Fibroblast of peridontal ligament (primary cell): ENCODE measurements around the gene PTPN4.

Experiments used
- DNase-seq: peaks from one replicate; pipeline ENCODE4 v3.0.0-alpha.2; 2010; ENCODE audit errors: extremely low read depth

Gene PTPN4

GRCh38 chr2:119759451-119760236 is at the start of gene PTPN4:
PTPN4 (plus strand) TSS chr2:119759922; CDS start chr2:119809854, 49,932 bp downstream.
- DNase-seq, result peak; percentile 96

GRCh38 chr2:119710281-119710680 is 49.4 kb upstream of the PTPN4 start:
- DNase-seq, result no peak

- no peak for DNase-seq
Measured at GRCh38 chr2:119711352-119711751, 48.4 kb upstream of the PTPN4 start.

GRCh38 chr2:119712571-119712970 is 47.2 kb upstream of the PTPN4 start:
- DNase-seq, result no peak

GRCh38 chr2:119713819-119714490 is 45.8 kb upstream of the PTPN4 start:
- peak; percentile 15 for DNase-seq

- no peak for DNase-seq
Measured at GRCh38 chr2:119715409-119716283, 44.1 kb upstream of the PTPN4 start.

GRCh38 chr2:119716284-119716672 is 43.4 kb upstream of the PTPN4 start:
- no peak for DNase-seq

GRCh38 chr2:119718501-119719260 is 41.0 kb upstream of the PTPN4 start:
- no peak for DNase-seq

GRCh38 chr2:119719261-119719627 is 40.5 kb upstream of the PTPN4 start:
- DNase-seq, result no peak

- DNase-seq, result no peak
Measured at GRCh38 chr2:119721043-119721442, 38.7 kb upstream of the PTPN4 start.

- no peak for DNase-seq
Measured at GRCh38 chr2:119721462-119721861, 38.3 kb upstream of the PTPN4 start.

GRCh38 chr2:119721904-119722303 is 37.8 kb upstream of the PTPN4 start:
- no peak for DNase-seq

GRCh38 chr2:119723186-119723585 is 36.5 kb upstream of the PTPN4 start:
- no peak for DNase-seq

- peak; percentile 5 for DNase-seq
Measured at GRCh38 chr2:119723784-119724467, 35.8 kb upstream of the PTPN4 start.

GRCh38 chr2:119724656-119725485 is 34.9 kb upstream of the PTPN4 start:
- no peak for DNase-seq

GRCh38 chr2:119727493-119727892 is 32.2 kb upstream of the PTPN4 start:
- no peak for DNase-seq

GRCh38 chr2:119728421-119728820 is 31.3 kb upstream of the PTPN4 start:
- no peak for DNase-seq

GRCh38 chr2:119730671-119731177 is 29.0 kb upstream of the PTPN4 start:
- no peak for DNase-seq

GRCh38 chr2:119731983-119732382 is 27.7 kb upstream of the PTPN4 start:
- no peak for DNase-seq

- peak; percentile 19 for DNase-seq
Measured at GRCh38 chr2:119732601-119733164, 27.0 kb upstream of the PTPN4 start.
